NCI-H1417 treated with DMSO at 0.1 percent for 48 hours (cell line): Measurements from ENCODE around the gene SRMS.
"Not testable (repeated sequence)": the region's sequence is repeated elsewhere in the genome, so short reads cannot be mapped to it uniquely, and the experiment has no call there.

ENCODE experiments used
- DNase-seq: peaks from one replicate; lab custom pipeline; 2025; lab: John Stamatoyannopoulos, UW

The SRMS gene

GRCh38 chr20:63522091-63522868 lies 25.3 kb downstream of the SRMS start:
- DNase-seq, result no peak

GRCh38 chr20:63521602-63522001 lies 25.9 kb downstream of the SRMS start:
- DNase-seq, result no peak

- no peak for DNase-seq
These were observed 26.5 kb downstream of the SRMS start for GRCh38 chr20:63520934-63521601.

- DNase-seq, result no peak
These were observed 27.0 kb downstream of the SRMS start, which contains the start of gene PPDPF for GRCh38 chr20:63520504-63520933. Gene PPDPF (plus strand): TSS chr20:63520765. CDS start chr20:63521309, 544 bp downstream.

GRCh38 chr20:63519668-63520503 lies 27.7 kb downstream of the SRMS start:
- no peak for DNase-seq

- DNase-seq, result no peak
These were observed 28.4 kb downstream of the SRMS start for GRCh38 chr20:63518946-63519667.

GRCh38 chr20:63518351-63518861 lies 29.1 kb downstream of the SRMS start:
- DNase-seq, result no peak

GRCh38 chr20:63517376-63518309 lies 29.9 kb downstream of the SRMS start:
- DNase-seq, result no peak

GRCh38 chr20:63514520-63514919 lies 33.0 kb downstream of the SRMS start:
- DNase-seq, result not testable (repeated sequence)

- no peak for DNase-seq
These were observed 34.3 kb downstream of the SRMS start for GRCh38 chr20:63513207-63513606.

- DNase-seq, result no peak
These were observed 38.4 kb downstream of the SRMS start for GRCh38 chr20:63509088-63509564.

- DNase-seq, result no peak
These were observed 39.3 kb downstream of the SRMS start for GRCh38 chr20:63508072-63508768.

GRCh38 chr20:63507083-63507743 lies 40.3 kb downstream of the SRMS start:
- DNase-seq, result no peak

- DNase-seq, result no peak
These were observed 41.8 kb downstream of the SRMS start for GRCh38 chr20:63505723-63506122.

GRCh38 chr20:63505281-63505680 lies 42.3 kb downstream of the SRMS start:
- no peak for DNase-seq

GRCh38 chr20:63504642-63505041 lies 42.9 kb downstream of the SRMS start:
- DNase-seq, result no peak

- no peak for DNase-seq
These were observed 44.0 kb downstream of the SRMS start for GRCh38 chr20:63503524-63503923.

- peak; percentile 80 for DNase-seq
These were observed 44.8 kb downstream of the SRMS start for GRCh38 chr20:63502671-63503172.
